ENCODE results near the gene CEMIP.

CEMIP gene

DNA sequence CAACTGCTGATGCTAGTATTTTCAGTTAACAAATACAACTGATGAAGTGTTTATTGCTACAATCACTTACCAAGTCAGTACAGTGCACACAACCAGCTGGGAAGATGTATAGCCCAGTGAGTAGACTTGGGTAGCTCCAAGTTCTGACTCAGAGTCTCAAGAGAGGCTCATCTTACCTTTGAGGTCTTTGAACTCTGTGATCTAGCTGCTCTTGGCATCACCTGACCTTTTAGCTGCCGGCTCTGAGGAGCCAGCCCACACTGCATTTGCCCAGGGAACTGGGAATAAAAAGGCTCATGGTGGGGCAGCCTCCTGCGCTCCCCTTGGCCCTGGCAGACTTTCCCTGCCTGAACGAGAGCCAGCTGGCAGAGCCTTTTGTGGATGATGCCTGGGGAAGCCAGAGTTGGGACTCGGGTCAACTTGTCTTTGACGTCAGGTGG is 82.6 kb downstream of the CEMIP start:
- no peak for DNase-seq

DNA sequence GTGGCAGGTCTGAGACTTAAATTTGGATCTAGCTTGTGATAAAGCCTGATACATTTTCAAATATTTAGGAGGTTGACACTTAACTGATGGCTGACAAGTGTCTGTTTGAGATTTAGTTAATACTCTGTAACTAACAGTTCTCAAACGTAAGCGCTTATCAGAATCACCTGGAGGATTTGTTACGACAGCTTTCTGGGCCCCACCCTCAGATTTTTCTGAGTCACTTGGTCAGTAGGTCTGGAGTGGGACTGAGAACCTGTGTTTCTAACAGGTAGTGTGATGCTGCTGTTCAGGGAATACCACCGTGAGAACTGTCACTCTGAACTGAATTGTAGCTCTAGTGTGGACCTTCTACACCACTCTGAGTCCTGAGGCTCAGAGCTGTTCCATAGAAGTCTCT is 85.5 kb downstream of the CEMIP start:
- DNase-seq, result no peak

DNA sequence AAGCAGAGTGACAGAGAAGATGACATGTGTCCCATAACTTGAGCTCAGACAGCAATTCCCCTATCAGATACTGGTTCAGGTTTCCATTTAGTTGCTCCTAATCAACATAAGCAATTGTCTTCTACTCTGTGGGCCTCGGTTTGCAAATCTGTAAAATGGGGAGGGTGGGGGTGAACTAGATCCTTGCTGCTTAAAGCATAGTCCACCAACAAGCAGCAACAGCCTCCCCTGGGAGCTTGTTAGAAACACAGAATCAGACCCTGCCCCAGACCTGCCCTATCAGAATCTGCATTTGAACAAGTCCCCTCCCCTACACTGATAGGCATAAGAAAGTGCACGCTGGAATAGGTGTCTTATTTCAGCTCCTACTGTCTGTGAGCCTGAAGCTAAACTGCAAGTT is 87.8 kb downstream of the CEMIP start:
- DNase-seq, result no peak

DNA sequence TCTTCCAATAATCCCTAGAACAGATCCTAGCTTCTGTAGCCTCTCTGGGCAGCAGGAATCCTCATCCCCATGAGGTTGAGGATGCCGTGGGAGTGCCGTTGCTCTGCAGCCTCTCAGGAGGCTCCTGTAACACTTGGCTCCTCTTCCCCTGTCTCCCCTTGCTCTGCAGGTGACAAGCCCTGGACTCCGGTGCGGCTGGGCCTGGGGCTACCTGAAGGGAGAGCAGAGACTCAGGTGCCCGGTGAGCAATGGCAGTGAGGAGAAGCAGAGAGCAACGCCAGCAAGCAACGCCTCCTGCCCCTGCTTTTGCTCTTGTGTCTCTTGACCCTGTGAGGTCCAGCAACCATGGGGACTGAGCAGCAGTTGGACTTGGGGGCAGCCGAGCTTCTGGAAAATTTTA is 91.2 kb downstream of the CEMIP start:
- no peak for DNase-seq

DNA sequence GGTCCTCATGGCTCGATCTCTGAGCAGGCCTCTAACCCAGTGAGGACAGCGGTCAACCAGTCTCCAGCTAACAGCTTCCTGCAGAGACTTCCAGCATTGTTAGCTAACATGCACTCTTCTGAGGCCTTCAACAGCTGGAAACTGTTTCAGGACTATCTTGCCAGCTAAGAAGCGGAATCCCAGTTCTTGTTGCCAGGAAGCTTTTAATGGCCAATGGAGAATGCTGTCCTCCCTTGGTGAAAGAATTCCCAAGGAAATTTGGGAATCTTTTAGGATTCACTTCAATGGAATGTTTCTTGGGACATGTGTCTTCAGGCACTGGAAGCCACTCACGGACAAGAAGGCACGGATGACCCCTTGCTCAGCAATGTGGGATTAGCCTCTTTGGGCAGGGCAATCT is 91.7 kb downstream of the CEMIP start:
- no peak for DNase-seq

DNA sequence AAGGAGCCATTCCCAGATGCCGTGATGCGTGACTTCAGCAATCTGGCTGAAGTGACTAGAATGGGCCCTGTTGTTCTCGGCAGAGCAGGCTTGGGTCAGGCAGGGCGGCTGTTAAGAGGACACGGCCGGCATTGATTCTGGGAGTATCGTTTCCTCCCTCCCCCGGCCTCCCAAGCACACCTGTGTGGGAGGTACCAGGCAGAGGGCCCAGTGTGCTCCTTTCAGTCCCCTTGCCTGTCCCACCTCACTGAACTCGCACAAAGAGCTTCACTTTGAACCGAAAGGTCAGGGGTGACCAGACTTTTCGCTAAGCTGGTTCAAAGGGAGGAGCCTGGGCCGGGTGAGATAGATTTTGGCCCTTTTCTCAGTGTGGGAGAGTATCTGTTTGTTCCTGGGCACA is 92.7 kb downstream of the CEMIP start:
- DNase-seq, result no peak

DNA sequence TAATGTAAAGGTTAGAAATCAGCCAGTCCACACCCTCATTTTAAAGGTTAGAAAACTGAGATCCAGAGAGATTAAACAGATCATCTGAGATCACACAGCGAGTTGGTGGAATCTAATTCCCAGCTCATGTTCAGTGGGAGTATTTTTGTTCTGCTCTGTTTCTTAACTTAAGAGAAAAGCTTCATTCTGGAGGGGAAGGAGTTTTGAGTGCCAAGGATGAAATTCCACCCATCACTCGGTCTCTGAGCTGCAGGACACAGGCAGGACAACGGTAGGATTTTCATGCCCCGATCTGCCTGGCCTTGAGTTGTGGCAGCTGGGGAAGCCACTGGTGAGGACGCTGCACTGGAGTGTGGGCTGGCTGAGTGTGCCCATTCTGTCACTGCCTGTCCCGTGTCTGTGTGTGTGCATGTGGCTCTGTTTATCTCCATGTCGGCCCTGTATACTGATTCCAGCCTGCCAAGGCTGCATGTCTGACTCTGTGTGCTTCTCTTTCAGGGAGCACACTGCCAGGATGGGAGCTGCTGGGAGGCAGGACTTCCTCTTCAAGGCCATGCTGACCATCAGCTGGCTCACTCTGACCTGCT is 94.3 kb downstream of the CEMIP start:
- no peak for DNase-seq

DNA sequence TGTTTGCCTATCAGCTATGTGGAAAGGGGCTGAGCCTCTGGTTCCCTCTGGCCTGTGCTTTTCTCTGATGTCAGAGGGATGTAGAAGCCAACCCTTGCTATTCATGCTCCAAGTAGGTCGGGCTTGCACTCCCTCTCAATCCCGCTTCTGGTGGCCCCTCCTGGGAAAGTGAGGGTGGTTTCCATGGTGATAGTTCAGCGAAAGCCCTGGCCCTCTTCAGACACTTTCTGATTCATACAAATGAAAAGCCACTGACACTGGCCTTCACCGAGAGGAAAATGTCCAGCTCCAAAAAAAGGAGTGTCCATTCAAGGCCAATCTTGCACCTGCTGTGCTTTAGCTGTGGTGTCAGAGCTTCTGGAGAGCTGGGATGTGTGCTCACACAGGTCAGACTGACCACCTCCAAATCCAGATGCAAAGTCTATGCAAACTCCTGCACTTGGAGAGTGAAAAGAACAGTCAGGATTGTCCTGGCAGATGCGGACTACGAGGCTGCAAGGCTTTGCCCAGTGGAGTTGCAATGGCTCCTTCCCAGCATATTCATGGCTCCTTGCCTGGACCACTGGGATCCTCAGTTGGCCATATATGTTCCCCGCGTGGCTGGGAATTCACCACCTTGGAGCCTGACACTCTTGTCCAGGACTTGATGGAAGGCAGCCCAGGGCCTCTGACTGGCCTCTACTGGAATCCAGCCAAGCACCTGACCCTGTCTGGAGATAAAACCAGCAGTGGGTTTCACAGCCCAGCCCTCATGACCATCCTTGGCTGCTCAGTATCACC is 96.6 kb downstream of the CEMIP start:
- no peak for DNase-seq

DNA sequence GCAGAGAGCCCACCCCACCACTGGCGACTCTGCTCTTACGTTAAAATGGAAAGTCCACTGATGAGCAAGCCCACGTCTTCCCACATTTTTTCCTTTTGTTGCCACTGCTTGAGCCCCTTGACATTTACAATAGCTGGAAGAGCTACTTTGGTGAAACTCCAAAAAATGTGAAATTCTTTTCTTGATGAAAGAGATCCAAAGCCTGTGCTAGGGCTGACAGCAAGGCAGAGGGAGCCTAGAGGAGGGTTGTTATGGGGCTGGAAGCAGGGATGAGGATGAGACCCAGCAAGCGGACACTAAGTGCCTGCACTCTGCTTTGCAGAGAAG is 97.1 kb downstream of the CEMIP start:
- no peak for DNase-seq

DNA sequence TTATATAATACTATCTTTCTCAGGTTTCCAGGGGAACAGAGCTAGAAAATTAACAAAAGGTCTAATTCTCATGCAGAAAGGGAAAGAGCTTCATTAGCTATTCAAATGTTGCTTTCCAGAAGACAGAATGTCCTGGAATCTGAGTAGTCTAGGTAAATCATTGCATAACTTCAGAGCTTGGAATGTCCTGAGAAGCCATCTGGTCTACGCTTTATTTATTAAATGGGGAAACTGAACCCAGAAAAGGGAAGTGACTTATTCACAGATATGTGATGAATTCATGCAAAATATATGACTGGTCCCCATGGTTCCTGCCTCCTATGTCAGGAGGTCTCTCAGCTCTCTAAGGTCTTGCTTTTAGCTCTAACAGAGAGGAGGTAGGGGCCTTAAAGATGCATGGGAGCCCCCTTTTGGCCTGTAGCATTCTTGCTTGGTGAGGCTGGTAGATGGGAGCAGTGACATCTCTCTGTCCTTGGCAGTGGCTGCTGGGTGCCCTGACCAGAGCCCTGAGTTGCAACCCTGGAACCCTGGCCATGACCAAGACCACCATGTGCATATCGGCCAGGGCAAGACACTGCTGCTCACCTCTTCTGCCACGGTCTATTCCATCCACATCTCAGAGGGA is 99.2 kb downstream of the CEMIP start:
- no peak for DNase-seq

DNA sequence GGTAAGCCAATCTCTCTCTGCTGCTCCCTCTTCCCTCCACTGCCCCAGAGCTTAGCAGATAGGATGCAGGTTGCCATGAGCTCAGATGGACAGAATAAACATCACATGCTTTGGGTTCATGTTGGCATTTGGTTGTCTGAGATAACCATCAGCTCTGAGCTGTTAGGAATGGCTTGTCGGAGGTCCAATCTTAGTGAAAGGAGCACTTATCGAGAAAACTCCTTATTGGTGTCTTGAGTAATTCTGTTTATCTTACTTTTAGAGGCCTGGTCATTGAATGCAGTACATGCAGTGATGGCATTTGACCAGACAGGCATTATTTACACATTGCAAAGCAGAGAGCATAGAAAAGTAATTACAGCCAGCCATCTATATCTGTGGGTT is 99.7 kb downstream of the CEMIP start:
- DNase-seq, result no peak

DNA sequence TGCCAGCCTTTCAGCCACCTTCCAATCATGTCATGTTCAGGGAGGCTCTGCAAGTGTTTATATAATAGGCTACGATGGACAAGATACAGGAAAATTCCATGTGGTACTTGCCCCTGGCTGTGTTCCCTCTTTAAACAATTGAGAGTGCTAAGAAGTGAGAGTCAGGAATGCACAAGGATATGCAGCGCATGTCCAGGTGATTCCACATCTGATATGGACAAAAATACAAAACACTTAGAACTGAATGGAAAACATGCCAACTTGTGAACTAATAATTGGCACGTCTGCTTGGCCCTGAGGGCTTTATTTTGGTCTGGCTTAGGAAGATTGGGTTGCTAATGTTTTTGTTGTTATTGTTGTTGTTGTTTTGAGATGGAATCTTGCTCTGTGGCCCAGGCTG is 100.9 kb downstream of the CEMIP start:
- no peak for DNase-seq

DNA sequence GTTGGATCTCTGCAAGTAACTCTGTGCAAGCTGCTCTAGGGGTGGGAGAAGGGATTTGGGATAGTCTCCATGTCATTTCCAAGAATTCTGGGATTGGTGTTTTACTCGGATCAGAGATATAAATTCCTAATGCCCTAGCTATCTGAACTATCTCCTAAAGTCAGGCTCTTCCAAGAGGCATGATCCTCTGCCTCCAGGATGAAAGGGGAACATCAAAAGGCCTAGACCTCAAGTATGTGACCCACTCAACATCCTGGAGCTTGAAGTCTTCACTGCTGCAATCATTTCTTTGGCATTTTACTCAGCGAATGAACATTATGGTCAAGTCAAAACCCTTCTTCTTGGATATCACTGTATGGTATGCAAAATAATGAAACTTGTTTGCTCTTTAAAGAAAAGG is 104.5 kb downstream of the CEMIP start:
- DNase-seq, result no peak

DNA sequence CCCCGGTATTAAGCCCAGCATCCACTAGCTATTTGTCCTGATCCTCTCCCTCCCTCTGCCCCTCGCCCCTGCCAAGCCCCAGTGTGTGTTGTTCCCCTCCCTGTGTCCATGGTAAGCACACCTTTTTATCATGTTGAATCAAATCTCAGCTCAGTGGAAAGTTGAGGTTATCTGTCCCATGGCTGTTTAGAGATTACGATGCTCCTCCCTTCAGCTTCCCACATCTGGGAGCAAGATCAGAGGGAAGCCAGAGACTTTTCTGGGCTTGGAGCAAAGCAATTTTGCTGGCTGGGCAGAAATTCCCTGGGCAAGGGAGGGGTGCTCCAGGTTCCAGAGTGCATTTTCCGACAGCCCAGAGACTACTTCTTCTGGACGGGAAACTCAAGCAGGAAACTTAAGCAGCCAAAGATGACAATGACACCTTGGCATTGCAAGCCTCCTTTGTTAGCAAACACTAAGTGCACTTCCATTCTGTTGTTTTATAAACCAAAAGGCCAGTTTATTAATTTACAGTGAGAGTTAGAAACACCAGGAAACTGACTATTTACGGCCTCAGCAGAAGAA is 105.9 kb downstream of the CEMIP start:
- no peak for DNase-seq

DNA sequence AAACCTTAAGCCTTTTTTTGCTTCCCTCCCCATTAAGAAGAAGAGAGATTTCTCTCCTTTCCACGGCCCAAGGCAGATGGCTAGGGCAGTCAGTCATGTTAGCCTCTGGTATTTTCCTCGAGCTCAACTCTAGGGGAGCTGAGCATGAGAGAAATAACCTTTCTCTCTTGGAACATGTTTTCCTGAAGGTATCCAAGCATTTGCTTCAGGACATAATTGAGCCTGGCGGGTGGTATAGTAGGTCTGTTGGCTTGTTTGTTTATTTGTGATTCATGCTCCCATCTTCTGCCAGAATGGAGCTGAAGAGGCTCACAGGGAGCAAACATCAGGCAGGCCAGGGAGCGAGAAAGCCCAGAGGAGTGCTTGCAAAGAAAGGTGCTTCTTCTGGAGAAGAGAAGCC is 108.0 kb downstream of the CEMIP start:
- DNase-seq, result no peak

DNA sequence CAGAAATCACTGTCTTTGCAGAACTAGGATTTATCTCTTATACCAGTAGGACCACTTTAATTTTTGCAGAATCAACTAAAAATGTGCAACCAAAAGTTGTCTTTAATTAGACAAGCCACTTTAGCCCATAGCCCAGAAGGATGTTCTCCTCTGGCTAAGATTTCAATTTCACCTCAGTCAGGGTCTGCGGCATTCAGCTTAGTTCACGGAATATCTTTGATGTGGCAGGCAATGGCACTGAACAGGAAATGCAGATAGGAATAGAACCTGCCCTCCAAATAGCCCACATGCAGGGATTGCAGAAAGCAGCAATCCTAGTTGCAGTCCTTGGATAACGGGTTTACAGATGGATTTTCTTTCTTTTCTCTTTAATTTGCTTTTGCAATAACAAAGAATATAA is 109.7 kb downstream of the CEMIP start:
- DNase-seq, result no peak

DNA sequence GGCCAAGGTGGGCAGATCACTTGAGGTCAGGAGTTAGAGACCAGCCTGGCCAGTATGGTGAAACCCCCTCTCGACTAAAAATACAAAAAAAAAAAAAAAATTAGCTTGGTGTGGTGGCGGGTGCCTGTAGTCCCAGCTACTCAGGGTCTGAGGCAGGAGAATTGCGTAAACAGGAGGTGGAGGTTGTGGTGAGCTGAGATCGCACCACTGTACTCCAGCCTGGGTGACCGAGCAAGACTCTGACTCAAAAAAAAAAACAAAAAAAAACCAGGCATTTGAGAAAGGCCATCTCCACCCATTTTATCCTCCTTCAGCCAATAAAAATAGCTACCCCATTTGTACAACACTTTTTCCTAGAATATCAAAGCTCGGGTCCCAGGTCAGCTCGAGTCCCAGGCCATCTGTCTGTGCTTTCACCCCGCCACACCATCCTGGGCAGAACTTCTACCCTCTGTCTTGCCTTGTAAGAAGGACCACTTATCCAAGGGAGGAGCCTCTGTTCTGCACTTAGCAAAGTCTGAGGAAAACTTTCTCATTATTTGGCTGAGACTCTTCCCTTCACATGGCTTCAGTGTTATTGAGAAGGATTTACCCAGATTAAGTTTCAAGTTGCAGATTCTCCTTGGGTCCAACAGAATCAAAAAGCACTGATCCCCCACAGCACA is 111.3 kb downstream of the CEMIP start:
- DNase-seq, result no peak

DNA sequence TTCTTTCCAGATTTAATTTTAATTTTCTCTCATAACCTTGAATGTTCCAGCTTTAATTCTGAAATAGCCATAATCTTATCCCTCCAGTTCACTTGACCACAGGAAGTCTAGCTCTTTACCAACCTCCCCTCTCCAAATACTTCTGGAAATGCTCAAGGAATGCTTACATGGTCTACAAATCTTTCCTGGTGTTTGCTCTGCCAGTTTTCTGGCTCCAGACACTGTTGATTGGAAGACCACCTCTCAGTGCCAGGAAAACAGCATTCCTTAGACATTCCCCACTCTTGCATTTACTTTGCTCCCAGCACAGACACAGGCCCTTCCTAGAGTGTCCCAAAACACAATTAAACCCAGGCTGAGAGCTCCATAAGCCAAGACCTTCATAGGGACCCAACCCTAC is 111.8 kb downstream of the CEMIP start:
- DNase-seq, result no peak

DNA sequence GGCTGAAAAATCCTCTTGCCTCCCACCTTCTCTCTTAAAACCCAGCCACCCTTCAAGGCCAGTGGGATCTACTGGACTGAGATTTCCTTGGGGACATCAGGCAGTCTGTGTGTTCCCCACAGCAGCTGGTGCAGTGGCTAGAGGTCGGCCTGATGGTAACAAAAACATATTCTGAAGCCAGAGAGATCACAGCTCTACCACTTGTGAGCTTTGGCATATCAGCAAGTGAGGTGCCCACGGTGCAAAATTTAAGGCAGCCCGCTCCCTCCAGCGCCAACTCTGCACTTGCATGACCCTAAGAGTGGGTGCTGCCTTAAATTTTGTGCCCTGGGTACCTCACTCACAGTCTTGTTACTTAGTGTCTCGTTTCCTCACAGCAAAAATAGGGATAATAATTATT is 113.2 kb downstream of the CEMIP start:
- no peak for DNase-seq

DNA sequence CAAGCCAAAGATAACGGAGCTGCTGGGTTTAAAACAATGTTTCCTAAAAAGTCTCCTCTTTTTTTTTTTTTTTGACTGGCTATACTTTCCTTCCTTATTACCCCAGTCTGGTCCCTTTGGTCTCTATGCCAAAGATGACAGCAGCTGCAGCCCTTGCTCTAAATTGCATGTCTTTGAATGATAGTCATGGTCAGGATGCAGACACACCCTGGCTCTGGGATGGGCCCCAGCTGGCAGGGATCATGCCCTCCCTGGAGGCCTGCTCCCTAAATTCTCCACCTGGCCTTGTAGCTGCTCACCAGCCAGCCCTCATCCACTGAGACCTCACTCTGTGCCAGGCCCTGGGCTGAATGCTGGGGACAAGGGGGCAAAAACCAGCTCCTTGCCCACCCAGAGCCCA is 114.6 kb downstream of the CEMIP start:
- no peak for DNase-seq

DNA sequence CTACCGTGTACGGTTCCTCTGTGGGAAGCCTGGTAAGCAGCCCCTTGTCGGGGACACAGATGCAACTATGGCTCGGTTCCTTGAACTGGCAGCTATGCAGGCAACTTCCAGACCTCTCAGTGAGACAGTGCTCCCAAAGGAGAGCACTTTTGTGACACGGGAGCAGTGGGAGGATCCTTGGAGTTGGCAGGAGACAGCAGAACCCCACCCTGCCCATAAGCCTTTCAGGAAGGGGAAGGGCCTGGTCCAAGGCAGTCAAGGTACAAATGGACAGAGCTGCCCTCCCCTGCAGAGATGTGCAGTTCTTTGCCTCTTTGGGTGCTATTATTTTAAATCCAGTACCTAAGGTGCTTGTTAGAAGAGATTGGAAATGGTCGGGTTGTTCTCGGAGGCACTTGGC is 115.9 kb downstream of the CEMIP start:
- no peak for DNase-seq

DNA sequence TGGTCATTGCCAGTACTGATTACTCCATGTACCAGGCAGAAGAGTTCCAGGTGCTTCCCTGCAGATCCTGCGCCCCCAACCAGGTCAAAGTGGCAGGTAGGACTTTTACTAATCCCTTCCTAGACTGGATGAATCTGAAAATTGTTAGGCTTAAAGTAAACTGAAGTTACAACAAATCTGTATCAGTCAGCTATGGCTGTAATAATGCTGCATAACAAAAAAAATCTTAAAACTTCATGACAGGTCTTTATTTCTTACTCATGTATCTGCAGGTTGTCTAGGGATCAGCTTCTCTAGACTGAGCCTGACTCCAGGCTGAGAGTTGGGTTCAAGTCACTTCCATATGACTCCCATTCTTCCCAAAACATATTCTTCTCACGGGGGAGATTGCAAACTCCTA is 116.8 kb downstream of the CEMIP start:
- no peak for DNase-seq

DNA sequence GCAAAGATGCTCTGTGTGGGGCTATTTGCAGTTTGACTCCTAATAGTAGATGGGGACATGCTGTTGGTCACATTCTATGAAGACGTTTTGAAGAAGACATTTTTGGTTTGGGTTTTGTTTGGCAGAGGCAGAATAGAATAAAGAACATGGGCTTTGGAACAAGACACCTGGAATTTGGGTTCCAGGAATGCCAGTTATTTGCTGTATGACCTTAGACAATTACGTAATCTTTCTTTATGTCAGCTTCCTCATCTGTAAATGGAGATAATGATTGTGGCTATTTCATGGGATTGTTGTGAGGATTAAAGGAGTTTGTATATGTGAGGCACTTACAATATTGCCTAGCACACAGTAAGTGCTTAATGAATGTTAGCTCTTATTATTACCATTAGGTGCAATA is 118.9 kb downstream of the CEMIP start:
- peak in 1 of 2 experiments; percentile 5 for DNase-seq

DNA sequence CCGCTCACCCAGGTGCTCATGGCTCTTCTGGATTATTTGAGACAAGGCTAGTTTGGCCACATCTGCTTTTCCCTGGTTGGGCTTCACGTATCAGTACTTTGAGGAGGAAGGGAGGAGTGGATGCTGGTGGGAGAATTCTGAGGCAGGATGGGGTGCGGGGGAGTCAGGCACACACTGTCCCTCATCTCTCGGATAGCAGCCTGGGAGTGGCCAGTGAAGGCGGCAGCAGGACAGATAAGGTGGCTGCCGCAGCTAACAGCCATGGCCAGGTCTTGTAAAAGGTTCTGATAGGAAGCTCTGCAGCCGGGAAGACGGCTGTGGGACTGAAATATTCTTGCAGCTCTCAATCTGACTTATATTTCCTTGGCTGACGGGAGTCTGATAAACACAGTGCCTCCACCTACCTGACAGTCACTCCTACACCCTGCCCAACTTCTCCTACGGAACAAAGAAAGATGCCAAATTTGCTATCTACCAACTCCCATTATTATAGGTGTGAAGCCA is 123.2 kb downstream of the CEMIP start:
- no peak for DNase-seq
